ENCODE measurements around the gene RBM14.
A peak's percentile ranks its signal among the peaks of the same experiment; 100 is the strongest.

Gene RBM14

GRCh38 chr11:66651016-66651415, 34.6 kb downstream of the RBM14 start:
- Histone ChIP-seq H3K27ac (no peak overlapping the region), H3K4me3 (no peak overlapping the region), H3K9me3 (ENCODE audit: low read depth, low read length) (no peaks in the 10 kb centered on the region), H3K9ac (ENCODE audit: insufficient read length) (no peak overlapping the region), H3K36me3 (ENCODE audit: insufficient read depth, low read length) (peaks cover 71% of the 10 kb centered on the region)
- TF ChIP-seq POLR2AphosphoS5 (IDR thresholded peaks at IDR 0.05; ENCODE audit: borderline replicate concordance, low read depth, low read length) (peak; percentile 29; the same call in 1 of the 2 replicates), FOXP2 (optimal IDR thresholded peaks at IDR 0.05; ENCODE audit: control extremely low read depth, extremely low read length, insufficient read depth) (no peak)
- DNase-seq (ENCODE audit: low read depth, low spot score) = no peak

GRCh38 chr11:66652651-66653050, 36.2 kb downstream of the RBM14 start:
- Histone ChIP-seq H3K9ac (ENCODE audit: insufficient read length) (no peak overlapping the region), H3K27ac (no peak overlapping the region), H3K36me3 (ENCODE audit: insufficient read depth, low read length) (peaks cover 64% of the 10 kb centered on the region), H3K9me3 (ENCODE audit: low read depth, low read length) (no peaks in the 10 kb centered on the region), H3K4me3 (no peak overlapping the region)
- no peak for DNase-seq (ENCODE audit: low read depth, low spot score)
- TF ChIP-seq POLR2AphosphoS5 (IDR thresholded peaks at IDR 0.05; ENCODE audit: borderline replicate concordance, low read depth, low read length) = no peak
- TF ChIP-seq EZH2 (IDR thresholded peaks at IDR 0.05) = no peak
- no peak for TF ChIP-seq FOXP2 (optimal IDR thresholded peaks at IDR 0.05; ENCODE audit: control extremely low read depth, extremely low read length, insufficient read depth)

GRCh38 chr11:66653123-66653522, 36.7 kb downstream of the RBM14 start:
- no peak for TF ChIP-seq POLR2AphosphoS5 (IDR thresholded peaks at IDR 0.05; ENCODE audit: borderline replicate concordance, low read depth, low read length)
- no peak for TF ChIP-seq FOXP2 (optimal IDR thresholded peaks at IDR 0.05; ENCODE audit: control extremely low read depth, extremely low read length, insufficient read depth)
- no peak for TF ChIP-seq EZH2 (IDR thresholded peaks at IDR 0.05)
- Histone ChIP-seq H3K36me3 (ENCODE audit: insufficient read depth, low read length) (peaks cover 64% of the 10 kb centered on the region), H3K27ac (no peak overlapping the region), H3K4me3 (no peak overlapping the region), H3K9ac (ENCODE audit: insufficient read length) (no peak overlapping the region), H3K9me3 (ENCODE audit: low read depth, low read length) (no peaks in the 10 kb centered on the region)
- DNase-seq (ENCODE audit: low read depth, low spot score) = no peak

- TF ChIP-seq EZH2 (IDR thresholded peaks at IDR 0.05) (no peak), POLR2AphosphoS5 (IDR thresholded peaks at IDR 0.05; ENCODE audit: borderline replicate concordance, low read depth, low read length) (no peak), FOXP2 (optimal IDR thresholded peaks at IDR 0.05; ENCODE audit: control extremely low read depth, extremely low read length, insufficient read depth) (no peak)
- Histone ChIP-seq H3K9me3 (ENCODE audit: low read depth, low read length) (no peaks in the 10 kb centered on the region), H3K4me3 (no peak overlapping the region), H3K27ac (peak overlapping the region; percentile 2; the same call in 1 of the 2 replicates), H3K9ac (ENCODE audit: insufficient read length) (no peak overlapping the region), H3K36me3 (ENCODE audit: insufficient read depth, low read length) (peaks cover 44% of the 10 kb centered on the region)
- DNase-seq (ENCODE audit: low read depth, low spot score) = no peak
Measured at GRCh38 chr11:66659763-66660162, 43.3 kb downstream of the RBM14 start.

GRCh38 chr11:66663741-66664296, 47.4 kb downstream of the RBM14 start:
- Histone ChIP-seq H3K4me3 (no peak overlapping the region), H3K9me3 (ENCODE audit: low read depth, low read length) (no peaks in the 10 kb centered on the region), H3K9ac (ENCODE audit: insufficient read length) (no peak overlapping the region), H3K36me3 (ENCODE audit: insufficient read depth, low read length) (peaks cover 61% of the 10 kb centered on the region), H3K27ac (no peak overlapping the region; the same call in 1 of the 2 replicates)
- DNase-seq (ENCODE audit: low read depth, low spot score) = no peak
- no peak for TF ChIP-seq EZH2 (IDR thresholded peaks at IDR 0.05)
- no peak for TF ChIP-seq POLR2AphosphoS5 (IDR thresholded peaks at IDR 0.05; ENCODE audit: borderline replicate concordance, low read depth, low read length)

- DNase-seq (ENCODE audit: low read depth, low spot score) = no peak
- Histone ChIP-seq H3K9me3 (ENCODE audit: low read depth, low read length) (no peaks in the 10 kb centered on the region), H3K9ac (ENCODE audit: insufficient read length) (no peak overlapping the region), H3K27ac (0 out of 2 replicates have a peak overlapping the region, but pooled peaks have one; percentile 32), H3K4me3 (no peak overlapping the region), H3K36me3 (ENCODE audit: insufficient read depth, low read length) (peaks cover 61% of the 10 kb centered on the region)
- TF ChIP-seq FOXP2 (optimal IDR thresholded peaks at IDR 0.05; ENCODE audit: control extremely low read depth, extremely low read length, insufficient read depth) (no peak), EZH2 (IDR thresholded peaks at IDR 0.05) (no peak), POLR2AphosphoS5 (IDR thresholded peaks at IDR 0.05; ENCODE audit: borderline replicate concordance, low read depth, low read length) (no peak)
Measured at GRCh38 chr11:66665369-66665768, 48.9 kb downstream of the RBM14 start.

GRCh38 chr11:66670816-66671215, 54.4 kb downstream of the RBM14 start:
- TF ChIP-seq POLR2AphosphoS5 (IDR thresholded peaks at IDR 0.05; ENCODE audit: borderline replicate concordance, low read depth, low read length) (no peak), EZH2 (IDR thresholded peaks at IDR 0.05) (no peak), FOXP2 (optimal IDR thresholded peaks at IDR 0.05; ENCODE audit: control extremely low read depth, extremely low read length, insufficient read depth) (no peak)
- no peak overlapping the region for H3K9ac ChIP-seq (ENCODE audit: insufficient read length)
- DNase-seq (ENCODE audit: low read depth, low spot score) = no peak
- no peak overlapping the region for H3K4me3 ChIP-seq
- H3K27ac ChIP-seq = peak overlapping the region; percentile 38
- H3K36me3 ChIP-seq (ENCODE audit: insufficient read depth, low read length) = peaks cover 49% of the 10 kb centered on the region
- H3K9me3 ChIP-seq (ENCODE audit: low read depth, low read length) = no peaks in the 10 kb centered on the region

- Histone ChIP-seq H3K4me3 (peak overlapping the region; percentile 95), H3K27ac (no peak overlapping the region), H3K36me3 (ENCODE audit: insufficient read depth, low read length) (peaks cover 18% of the 10 kb centered on the region), H3K9ac (ENCODE audit: insufficient read length) (peak overlapping the region; percentile 88), H3K9me3 (ENCODE audit: low read depth, low read length) (no peaks in the 10 kb centered on the region)
- TF ChIP-seq EZH2 (IDR thresholded peaks at IDR 0.05) (no peak), POLR2AphosphoS5 (IDR thresholded peaks at IDR 0.05; ENCODE audit: borderline replicate concordance, low read depth, low read length) (no peak), FOXP2 (optimal IDR thresholded peaks at IDR 0.05; ENCODE audit: control extremely low read depth, extremely low read length, insufficient read depth) (no peak)
- DNase-seq (ENCODE audit: low read depth, low spot score) = no peak
Measured at GRCh38 chr11:66674964-66675602, 58.7 kb downstream of the RBM14 start.

Data from SK-N-MC (cell line).